Effector memory CD4-positive, alpha-beta T cell (primary cell): ENCODE measurements around the gene ACTL10.

Experiments
- DNase-seq, 3 donors: peaks; one replicate each; pipeline ENCODE4 v3.0.0-alpha.2; 2020
- H3K27ac ChIP-seq: 2 replicates; pipeline ENCODE4 v1.7.0; 2013; ENCODE audit warnings: mild to moderate bottlenecking, low read length, moderate library complexity; ENCODE audit not compliant: insufficient read depth, poor library complexity, severe bottlenecking
- H3K27me3 ChIP-seq: replicated peaks from 2 replicates; pipeline ENCODE4 v1.7.0; 2013; ENCODE audit warnings: mild to moderate bottlenecking, low read length; ENCODE audit not compliant: insufficient read depth, control insufficient read depth, poor library complexity, severe bottlenecking
- H3K36me3 ChIP-seq: 2 replicates; pipeline ENCODE4 v1.7.0; 2013; ENCODE audit warnings: mild to moderate bottlenecking, low read length, moderate library complexity; ENCODE audit not compliant: control insufficient read depth, insufficient read depth
- H3K4me1 ChIP-seq: 2 replicates; pipeline ENCODE4 v1.7.0; 2013; ENCODE audit warnings: low read length, mild to moderate bottlenecking; ENCODE audit not compliant: control insufficient read depth, insufficient read depth, poor library complexity, severe bottlenecking
- H3K4me3 ChIP-seq: 2 replicates; pipeline ENCODE4 v1.7.0; 2013; ENCODE audit warnings: low read length, low read depth, mild to moderate bottlenecking; ENCODE audit not compliant: insufficient read depth, poor library complexity, severe bottlenecking
- H3K9me3 ChIP-seq: 2 replicates; pipeline ENCODE4 v1.7.0; 2013; ENCODE audit warnings: mild to moderate bottlenecking, low read length, moderate library complexity; ENCODE audit not compliant: control insufficient read depth

The ACTL10 gene

GRCh38 chr20:33670715-33671499 is 4.2 kb downstream of the ACTL10 start:
- no peak for DNase-seq
- no peaks in the 10 kb centered on the region for H3K27me3 ChIP-seq
- no peak overlapping the region for H3K27ac ChIP-seq
- H3K9me3 ChIP-seq, result no peaks in the 10 kb centered on the region
- peaks cover 29% of the 10 kb centered on the region for H3K4me1 ChIP-seq
- no peaks in the 10 kb centered on the region for H3K36me3 ChIP-seq
- no peak overlapping the region for H3K4me3 ChIP-seq

GRCh38 chr20:33671573-33672288 is 5.0 kb downstream of the ACTL10 start:
- DNase-seq, result no peak
- Histone ChIP-seq H3K36me3 (no peaks in the 10 kb centered on the region), H3K27me3 (no peaks in the 10 kb centered on the region), H3K9me3 (no peaks in the 10 kb centered on the region), H3K4me1 (peaks cover 21% of the 10 kb centered on the region), H3K4me3 (no peak overlapping the region), H3K27ac (no peak overlapping the region)

GRCh38 chr20:33672426-33673113 is 5.8 kb downstream of the ACTL10 start:
- H3K36me3 ChIP-seq, result no peaks in the 10 kb centered on the region
- DNase-seq, result no peak
- H3K27ac ChIP-seq, result no peak overlapping the region
- no peak overlapping the region for H3K4me3 ChIP-seq
- H3K27me3 ChIP-seq, result no peaks in the 10 kb centered on the region
- H3K4me1 ChIP-seq, result peaks cover 19% of the 10 kb centered on the region
- H3K9me3 ChIP-seq, result no peaks in the 10 kb centered on the region

- peaks cover 16% of the 10 kb centered on the region for H3K4me1 ChIP-seq
- no peaks in the 10 kb centered on the region for H3K9me3 ChIP-seq
- no peak for DNase-seq
- no peak overlapping the region for H3K27ac ChIP-seq
- no peaks in the 10 kb centered on the region for H3K36me3 ChIP-seq
- no peaks in the 10 kb centered on the region for H3K27me3 ChIP-seq
- no peak overlapping the region for H3K4me3 ChIP-seq
Measured at GRCh38 chr20:33673114-33673409, 6.3 kb downstream of the ACTL10 start.

DNA sequence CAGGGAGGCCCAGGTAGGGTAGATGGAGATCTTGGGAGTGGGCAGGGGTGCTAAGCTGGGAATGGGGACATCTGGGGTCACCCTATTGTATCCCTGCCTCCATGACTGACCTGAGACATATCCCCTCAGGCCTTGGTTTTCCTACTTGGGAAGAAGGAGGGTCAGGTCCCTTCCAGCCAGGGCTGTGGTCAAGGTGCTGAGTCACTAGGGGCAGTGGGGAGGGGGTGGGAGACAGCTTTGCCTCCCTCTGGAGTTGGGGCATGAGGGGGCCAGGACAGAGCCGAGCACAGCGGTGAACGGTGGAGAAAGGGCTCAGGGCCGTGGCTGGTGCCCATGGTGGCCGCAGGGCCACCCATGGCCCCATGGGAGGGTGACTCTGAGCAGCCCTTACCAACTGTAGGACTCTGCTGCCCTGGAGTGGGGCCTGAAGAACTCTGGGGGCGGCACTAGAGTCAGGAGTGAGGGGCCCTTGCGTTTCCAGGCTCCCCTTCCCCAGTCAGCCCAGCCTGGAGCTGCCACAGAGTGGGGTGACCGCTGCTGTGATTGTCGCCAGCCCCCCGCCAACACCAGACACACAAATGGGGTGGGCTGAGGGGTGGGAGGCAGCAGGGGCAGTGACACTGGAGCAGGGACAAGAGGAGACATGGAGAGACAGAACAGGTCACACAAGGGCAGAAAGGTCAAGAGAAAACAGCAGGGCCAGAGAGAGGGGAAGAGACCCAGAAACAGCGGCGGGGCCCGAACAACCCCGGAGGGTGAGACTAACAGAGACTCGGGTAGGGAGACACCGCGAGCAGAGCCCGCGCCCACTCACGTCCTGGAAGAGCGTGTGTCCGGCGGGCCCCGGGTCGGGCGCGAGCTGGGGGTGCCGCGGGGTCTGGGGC is 6.9 kb downstream of the ACTL10 start:
- Histone ChIP-seq H3K4me1 (peaks cover 18% of the 10 kb centered on the region), H3K27ac (peak overlapping the region; percentile 23), H3K9me3 (no peaks in the 10 kb centered on the region), H3K4me3 (peak overlapping the region; percentile 58), H3K36me3 (no peaks in the 10 kb centered on the region), H3K27me3 (no peaks in the 10 kb centered on the region)
- no peak for DNase-seq

DNA sequence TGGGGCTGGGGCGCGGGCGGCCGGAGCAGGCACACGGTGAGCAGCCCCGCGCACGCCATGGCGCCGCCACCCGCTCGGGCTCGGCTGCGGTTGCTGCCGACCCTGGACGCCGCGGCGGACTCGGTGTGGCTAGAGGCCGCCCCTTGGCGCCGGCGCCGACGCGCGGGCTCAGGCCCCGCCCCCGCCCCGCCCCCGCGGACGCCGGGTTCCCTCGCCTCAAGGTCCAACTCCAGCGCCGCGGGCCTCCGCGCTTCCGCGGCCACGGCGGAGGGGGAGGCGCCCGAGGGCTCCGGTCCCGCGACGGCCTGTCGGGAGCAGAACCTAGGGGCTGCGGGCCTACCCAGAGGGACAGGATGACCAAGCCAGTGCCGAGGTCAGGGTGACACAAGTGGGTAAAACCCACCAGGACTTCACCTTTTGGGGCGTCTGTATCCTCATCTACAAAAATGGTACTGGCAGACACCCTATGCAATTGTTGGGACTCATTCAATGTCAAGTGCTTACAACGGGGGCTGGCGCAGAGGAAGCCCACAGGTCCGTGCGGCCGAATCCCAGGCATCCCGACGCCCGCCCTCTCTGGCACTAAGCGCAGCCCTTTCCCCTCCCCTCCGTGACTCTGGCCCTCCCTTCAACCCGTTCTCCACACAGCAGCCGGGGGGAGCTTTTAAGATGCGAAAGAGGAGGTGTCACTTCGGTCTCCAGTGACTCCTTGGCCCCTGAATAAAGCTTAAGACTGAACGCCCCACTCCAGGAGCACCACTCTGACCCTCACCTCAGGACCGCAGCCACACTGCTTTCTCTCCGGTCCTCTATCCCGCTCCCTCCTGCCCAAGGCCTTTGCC is 7.8 kb downstream of the ACTL10 start, which contains the start of gene NECAB3:
Gene NECAB3, minus strand, starts transcription at position 135 of the 842 bp plus-strand sequence. Its CDS starts 76 bp downstream, at position 59.
- Histone ChIP-seq H3K9me3 (no peaks in the 10 kb centered on the region), H3K27ac (peak within 1 kb of the TSS; percentile 23), H3K4me3 (peak within 1 kb of the TSS; percentile 58), H3K4me1 (peaks cover 23% of the 10 kb centered on the region), H3K27me3 (no peaks in the 10 kb centered on the region), H3K36me3 (no peaks in the 10 kb centered on the region)
- DNase-seq, result peak; percentile 51 to 59 (median 52)

DNA sequence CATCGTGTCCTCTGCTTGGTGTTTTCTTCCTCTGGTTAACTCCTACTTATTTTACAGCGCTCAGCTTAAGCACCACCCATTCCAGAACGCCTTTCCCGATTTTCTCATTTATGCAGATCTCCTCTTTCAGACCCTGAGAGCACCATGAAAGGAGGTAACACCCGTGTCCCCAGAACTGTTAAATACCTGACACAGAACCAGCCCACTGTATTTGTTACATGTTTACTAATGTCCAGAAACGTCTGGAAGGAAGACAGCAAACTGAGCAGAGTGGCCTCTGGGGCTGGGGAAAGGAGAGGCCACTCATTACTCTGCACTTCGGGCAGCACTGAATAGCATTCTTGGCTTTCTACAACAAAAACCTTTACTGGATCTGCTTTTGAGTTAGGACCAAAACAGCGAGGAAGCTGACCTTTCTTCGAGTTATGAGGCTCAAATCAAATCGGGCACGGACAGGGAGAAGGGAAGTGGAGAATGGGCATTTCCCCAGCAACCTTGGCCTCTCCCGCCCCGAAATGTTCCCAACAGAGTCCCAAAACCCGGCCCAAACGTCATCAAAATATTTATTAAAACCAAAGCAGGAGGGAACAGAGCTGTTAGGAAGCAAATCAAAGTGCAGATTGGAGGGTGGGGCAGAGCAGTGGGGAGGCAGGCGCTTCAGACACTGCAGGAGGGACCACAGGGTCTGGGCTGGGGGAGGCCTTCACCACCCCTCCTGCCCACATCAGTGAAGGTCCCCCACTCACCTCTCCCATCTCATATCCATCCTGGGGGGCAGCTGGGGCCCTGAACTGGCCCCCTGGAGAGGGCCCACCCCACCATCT is 8.6 kb downstream of the ACTL10 start:
- H3K4me3 ChIP-seq, result no peak overlapping the region
- H3K27me3 ChIP-seq, result no peaks in the 10 kb centered on the region
- no peaks in the 10 kb centered on the region for H3K36me3 ChIP-seq
- peaks cover 31% of the 10 kb centered on the region for H3K4me1 ChIP-seq
- H3K27ac ChIP-seq, result no peak overlapping the region
- H3K9me3 ChIP-seq, result no peaks in the 10 kb centered on the region
- DNase-seq, result no peak

GRCh38 chr20:33676121-33676520 is 9.4 kb downstream of the ACTL10 start:
- Histone ChIP-seq H3K36me3 (no peaks in the 10 kb centered on the region), H3K27me3 (no peaks in the 10 kb centered on the region), H3K4me3 (no peak overlapping the region), H3K4me1 (peaks cover 31% of the 10 kb centered on the region), H3K9me3 (no peaks in the 10 kb centered on the region), H3K27ac (no peak overlapping the region)
- DNase-seq, result no peak
